ENCODE results near the gene NINL. TPM values are rescaled to one million over a fixed set of nuclear protein-coding genes. Genes with fewer than 3 reads are reported as not detected.

NINL gene
- total and polyA plus RNA-seq, 4 donors, result 1.9 to 3.6 (median 2.8) TPM

DNA sequence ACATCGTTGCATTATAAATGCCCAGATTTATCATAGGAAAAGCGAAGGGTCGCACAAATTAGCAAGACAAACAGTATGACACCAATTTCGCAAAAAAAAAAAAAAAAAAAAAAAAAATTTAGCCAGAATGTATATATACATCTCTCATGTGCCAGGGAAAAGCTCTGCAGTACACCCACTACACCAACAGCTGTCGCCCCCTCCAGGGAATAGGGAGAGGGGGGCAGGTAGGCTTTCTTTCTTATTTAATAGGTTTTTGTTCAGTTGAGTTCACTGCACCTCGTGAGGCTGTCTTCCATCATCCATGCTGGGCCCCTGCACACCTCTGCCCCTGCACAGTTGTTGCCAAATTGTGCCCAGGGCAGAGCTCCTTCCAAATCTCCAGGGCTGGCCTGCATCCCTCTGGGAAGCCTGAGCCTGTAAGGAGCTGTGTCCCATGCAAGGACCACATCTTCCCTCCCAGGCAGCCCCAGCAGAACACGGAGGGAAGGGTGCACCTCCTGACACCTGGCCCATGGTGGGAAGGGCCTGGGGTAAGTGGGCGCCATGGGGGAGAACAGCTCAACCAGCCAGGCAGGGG, 85.4 kb downstream of the NINL start (continued):
- TF ChIP-seq, protein P1, sequence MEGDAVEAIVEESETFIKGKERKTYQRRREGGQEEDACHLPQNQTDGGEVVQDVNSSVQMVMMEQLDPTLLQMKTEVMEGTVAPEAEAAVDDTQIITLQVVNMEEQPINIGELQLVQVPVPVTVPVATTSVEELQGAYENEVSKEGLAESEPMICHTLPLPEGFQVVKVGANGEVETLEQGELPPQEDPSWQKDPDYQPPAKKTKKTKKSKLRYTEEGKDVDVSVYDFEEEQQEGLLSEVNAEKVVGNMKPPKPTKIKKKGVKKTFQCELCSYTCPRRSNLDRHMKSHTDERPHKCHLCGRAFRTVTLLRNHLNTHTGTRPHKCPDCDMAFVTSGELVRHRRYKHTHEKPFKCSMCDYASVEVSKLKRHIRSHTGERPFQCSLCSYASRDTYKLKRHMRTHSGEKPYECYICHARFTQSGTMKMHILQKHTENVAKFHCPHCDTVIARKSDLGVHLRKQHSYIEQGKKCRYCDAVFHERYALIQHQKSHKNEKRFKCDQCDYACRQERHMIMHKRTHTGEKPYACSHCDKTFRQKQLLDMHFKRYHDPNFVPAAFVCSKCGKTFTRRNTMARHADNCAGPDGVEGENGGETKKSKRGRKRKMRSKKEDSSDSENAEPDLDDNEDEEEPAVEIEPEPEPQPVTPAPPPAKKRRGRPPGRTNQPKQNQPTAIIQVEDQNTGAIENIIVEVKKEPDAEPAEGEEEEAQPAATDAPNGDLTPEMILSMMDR (IDR thresholded peaks at IDR 0.05; ENCODE audit: low read depth, low read length, missing input control), result no peak

DNA sequence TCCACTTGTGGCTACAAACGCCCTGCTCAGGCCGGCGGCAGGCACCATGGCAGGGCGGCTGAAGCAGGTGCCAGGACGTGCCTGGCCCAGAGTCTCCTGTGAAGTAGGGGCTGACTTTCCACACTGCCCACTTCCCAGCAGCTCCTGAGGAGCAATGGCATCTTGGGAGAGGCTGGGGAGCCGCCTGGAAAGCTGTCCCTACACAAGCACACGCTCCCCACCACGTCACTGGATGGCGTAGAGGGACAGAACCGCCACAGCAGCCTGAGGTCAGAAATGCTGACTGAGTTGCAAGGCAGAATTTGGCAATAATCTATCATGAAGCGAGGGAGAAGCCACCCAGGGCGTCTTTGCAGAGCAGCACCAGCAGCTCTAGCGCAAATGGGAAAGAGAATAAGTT, 86.3 kb downstream of the NINL start:
- no peak overlapping the region for H3K27ac ChIP-seq (ENCODE audit: low read depth in 1 of 2, low read length in 2 of 2)
- DNase-seq (ENCODE audit: low spot score), result no peak
- no peaks in the 10 kb centered on the region for H3K27me3 ChIP-seq (ENCODE audit: control insufficient read depth in 4 of 4, insufficient read depth in 4 of 4, low read length in 3 of 4)
- no peaks in the 10 kb centered on the region for H3K9me3 ChIP-seq (ENCODE audit: control insufficient read depth in 4 of 4, low read length in 3 of 4)
- no peak overlapping the region for H3K4me3 ChIP-seq (ENCODE audit: low read depth in 1 of 3, low read length in 3 of 3)
- WGBS, result 93% methylated on average over 13 of the region's 13 CpGs
- H3K9ac ChIP-seq (ENCODE audit: low read depth in 1 of 2, low read length in 2 of 2), result no peak overlapping the region
- TF ChIP-seq TAF1 (conservative IDR thresholded peaks at IDR 0.05) (no peak), FOXA2 (IDR thresholded peaks at IDR 0.05) (no peak), GABPA (IDR thresholded peaks at IDR 0.05 in 1 of 2, conservative IDR thresholded peaks at IDR 0.05 in 1 of 2) (no peak)
- TF ChIP-seq, protein P2, sequence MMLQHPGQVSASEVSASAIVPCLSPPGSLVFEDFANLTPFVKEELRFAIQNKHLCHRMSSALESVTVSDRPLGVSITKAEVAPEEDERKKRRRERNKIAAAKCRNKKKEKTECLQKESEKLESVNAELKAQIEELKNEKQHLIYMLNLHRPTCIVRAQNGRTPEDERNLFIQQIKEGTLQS (IDR thresholded peaks at IDR 0.05), result no peak
- TF ChIP-seq, protein P3, sequence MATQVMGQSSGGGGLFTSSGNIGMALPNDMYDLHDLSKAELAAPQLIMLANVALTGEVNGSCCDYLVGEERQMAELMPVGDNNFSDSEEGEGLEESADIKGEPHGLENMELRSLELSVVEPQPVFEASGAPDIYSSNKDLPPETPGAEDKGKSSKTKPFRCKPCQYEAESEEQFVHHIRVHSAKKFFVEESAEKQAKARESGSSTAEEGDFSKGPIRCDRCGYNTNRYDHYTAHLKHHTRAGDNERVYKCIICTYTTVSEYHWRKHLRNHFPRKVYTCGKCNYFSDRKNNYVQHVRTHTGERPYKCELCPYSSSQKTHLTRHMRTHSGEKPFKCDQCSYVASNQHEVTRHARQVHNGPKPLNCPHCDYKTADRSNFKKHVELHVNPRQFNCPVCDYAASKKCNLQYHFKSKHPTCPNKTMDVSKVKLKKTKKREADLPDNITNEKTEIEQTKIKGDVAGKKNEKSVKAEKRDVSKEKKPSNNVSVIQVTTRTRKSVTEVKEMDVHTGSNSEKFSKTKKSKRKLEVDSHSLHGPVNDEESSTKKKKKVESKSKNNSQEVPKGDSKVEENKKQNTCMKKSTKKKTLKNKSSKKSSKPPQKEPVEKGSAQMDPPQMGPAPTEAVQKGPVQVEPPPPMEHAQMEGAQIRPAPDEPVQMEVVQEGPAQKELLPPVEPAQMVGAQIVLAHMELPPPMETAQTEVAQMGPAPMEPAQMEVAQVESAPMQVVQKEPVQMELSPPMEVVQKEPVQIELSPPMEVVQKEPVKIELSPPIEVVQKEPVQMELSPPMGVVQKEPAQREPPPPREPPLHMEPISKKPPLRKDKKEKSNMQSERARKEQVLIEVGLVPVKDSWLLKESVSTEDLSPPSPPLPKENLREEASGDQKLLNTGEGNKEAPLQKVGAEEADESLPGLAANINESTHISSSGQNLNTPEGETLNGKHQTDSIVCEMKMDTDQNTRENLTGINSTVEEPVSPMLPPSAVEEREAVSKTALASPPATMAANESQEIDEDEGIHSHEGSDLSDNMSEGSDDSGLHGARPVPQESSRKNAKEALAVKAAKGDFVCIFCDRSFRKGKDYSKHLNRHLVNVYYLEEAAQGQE (IDR thresholded peaks at IDR 0.05), result no peak
- TF ChIP-seq, protein P4, sequence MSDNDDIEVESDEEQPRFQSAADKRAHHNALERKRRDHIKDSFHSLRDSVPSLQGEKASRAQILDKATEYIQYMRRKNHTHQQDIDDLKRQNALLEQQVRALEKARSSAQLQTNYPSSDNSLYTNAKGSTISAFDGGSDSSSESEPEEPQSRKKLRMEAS (IDR thresholded peaks at IDR 0.05), result no peak
- peaks cover 0 to 5% (median 2%) of the 10 kb centered on the region in 4 donors for H3K36me3 ChIP-seq (ENCODE audit: control insufficient read depth in 4 of 4, insufficient read depth in 3 of 4, low read depth in 1 of 4, low read length in 3 of 4)
- H3K4me1 ChIP-seq (ENCODE audit: control insufficient read depth in 4 of 4, insufficient read depth in 4 of 4, low read length in 3 of 4), result peaks cover 0 to 10% (median 4%) of the 10 kb centered on the region in 4 donors

DNA sequence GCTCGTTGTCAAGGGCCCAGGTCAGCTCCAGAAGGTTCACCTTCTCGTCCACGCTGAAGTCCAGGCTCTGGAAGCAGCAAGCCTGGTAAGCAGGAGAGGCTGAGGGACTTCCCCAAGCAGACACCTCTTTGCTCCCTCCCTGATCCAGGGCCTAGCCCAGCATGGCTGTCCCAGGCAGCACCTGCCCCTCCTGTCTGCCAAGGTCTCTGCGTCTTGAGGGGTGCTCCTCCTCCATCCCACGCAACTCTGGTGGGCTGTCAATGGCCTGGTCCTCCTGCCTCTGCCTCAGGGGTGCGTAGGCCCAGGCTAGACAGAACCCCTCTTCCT, 87.1 kb downstream of the NINL start:
- H3K9me3 ChIP-seq (ENCODE audit: control insufficient read depth in 4 of 4, low read length in 3 of 4), result no peaks in the 10 kb centered on the region
- 92% methylated on average over 6 of the region's 6 CpGs for WGBS
- H3K36me3 ChIP-seq (ENCODE audit: control insufficient read depth in 4 of 4, insufficient read depth in 3 of 4, low read depth in 1 of 4, low read length in 3 of 4), result peaks cover 0 to 2% (median 0%) of the 10 kb centered on the region in 4 donors
- no peak overlapping the region for H3K4me3 ChIP-seq (ENCODE audit: low read depth in 1 of 3, low read length in 3 of 3)
- no peaks in the 10 kb centered on the region for H3K27me3 ChIP-seq (ENCODE audit: control insufficient read depth in 4 of 4, insufficient read depth in 4 of 4, low read length in 3 of 4)
- DNase-seq (ENCODE audit: low spot score), result no peak
- no peak for TF ChIP-seq YY1 (IDR thresholded peaks at IDR 0.05)
- TF ChIP-seq, protein P3 (IDR thresholded peaks at IDR 0.05), result no peak
- TF ChIP-seq, protein P5, sequence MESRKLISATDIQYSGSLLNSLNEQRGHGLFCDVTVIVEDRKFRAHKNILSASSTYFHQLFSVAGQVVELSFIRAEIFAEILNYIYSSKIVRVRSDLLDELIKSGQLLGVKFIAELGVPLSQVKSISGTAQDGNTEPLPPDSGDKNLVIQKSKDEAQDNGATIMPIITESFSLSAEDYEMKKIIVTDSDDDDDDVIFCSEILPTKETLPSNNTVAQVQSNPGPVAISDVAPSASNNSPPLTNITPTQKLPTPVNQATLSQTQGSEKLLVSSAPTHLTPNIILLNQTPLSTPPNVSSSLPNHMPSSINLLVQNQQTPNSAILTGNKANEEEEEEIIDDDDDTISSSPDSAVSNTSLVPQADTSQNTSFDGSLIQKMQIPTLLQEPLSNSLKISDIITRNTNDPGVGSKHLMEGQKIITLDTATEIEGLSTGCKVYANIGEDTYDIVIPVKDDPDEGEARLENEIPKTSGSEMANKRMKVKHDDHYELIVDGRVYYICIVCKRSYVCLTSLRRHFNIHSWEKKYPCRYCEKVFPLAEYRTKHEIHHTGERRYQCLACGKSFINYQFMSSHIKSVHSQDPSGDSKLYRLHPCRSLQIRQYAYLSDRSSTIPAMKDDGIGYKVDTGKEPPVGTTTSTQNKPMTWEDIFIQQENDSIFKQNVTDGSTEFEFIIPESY (IDR thresholded peaks at IDR 0.05), result no peak
- no peak overlapping the region for H3K9ac ChIP-seq (ENCODE audit: low read depth in 1 of 2, low read length in 2 of 2)
- H3K27ac ChIP-seq (ENCODE audit: low read depth in 1 of 2, low read length in 2 of 2), result no peak overlapping the region
- peaks cover 0 to 10% (median 4%) of the 10 kb centered on the region in 4 donors for H3K4me1 ChIP-seq (ENCODE audit: control insufficient read depth in 4 of 4, insufficient read depth in 4 of 4, low read length in 3 of 4)

All from liver (tissue), 9 donors.